B cell (primary cell): ENCODE results near the gene IRF1. TPM values are rescaled to one million over a fixed set of nuclear protein-coding genes. Genes with fewer than 3 reads are reported as not detected.

ENCODE experiments used
- ATAC-seq: fragments of 200-7000 bp; cut with Tn5 transposase; one replicate; pipeline ENCODE4 v1.10.0; 2021; ENCODE audit warnings: low read depth, mild to moderate bottlenecking, moderate number of reproducible peaks, moderate library complexity
- CTCF ChIA-PET: fragments of 350-600 bp; sonication (Branson Sonifier 250); formaldehyde crosslinking; loops from one replicate; lab custom pipeline; 2021; ENCODE audit warnings: antibody characterized with exemption, inconsistent platforms; lab: Charles Lee
- POLR2A ChIA-PET: fragments of 350-600 bp; sonication (Branson Sonifier 250); formaldehyde crosslinking; loops from one replicate; lab custom pipeline; 2021; ENCODE audit warnings: antibody characterized with exemption; lab: Charles Lee
- DNase-seq: peaks from one replicate; pipeline ENCODE4 v3.0.0; 2013
- H2AFZ ChIP-seq: 2 replicates; pipeline ENCODE4 v1.6.1; 2012; ENCODE audit warnings: mild to moderate bottlenecking, low read depth, low read length; ENCODE audit not compliant: insufficient read depth, poor library complexity, severe bottlenecking
- H3K27ac ChIP-seq, 2 donors: 1 replicate in 1 of 2; 2 replicates in 1 of 2; pipeline ENCODE4 v1.5.1; 2012 to 2013; ENCODE audit warnings: low read length in 2 of 2, mild to moderate bottlenecking in 2 of 2, moderate library complexity in 1 of 2
- H3K27me3 ChIP-seq, 4 experiments: fragments of 200-600 bp in 1 of 4; sonication (generic) in 1 of 4; replicated peaks in 1 of 4; 1 replicate in 2 of 4; 2 replicates in 2 of 4; pipeline versions ENCODE4 v1.6.1 to v1.7.0; 2013 to 2016; ENCODE audit warnings: low read length in 3 of 4, mild to moderate bottlenecking in 2 of 4, mixed read lengths in 1 of 4, moderate library complexity in 1 of 4; ENCODE audit not compliant: insufficient read depth in 4 of 4, control insufficient read depth in 3 of 4; ENCODE audit errors: control extremely low read depth in 1 of 4
- H3K36me3 ChIP-seq, 2 experiments: replicated peaks in 1 of 2; 1 replicate in 1 of 2; 2 replicates in 1 of 2; pipeline versions ENCODE4 v1.6.1 to v1.7.1; 2013; ENCODE audit warnings: low read length in 1 of 2; ENCODE audit not compliant: insufficient read depth in 2 of 2, control insufficient read depth in 1 of 2; ENCODE audit errors: control extremely low read depth in 1 of 2, extremely low read depth in 1 of 2
- H3K4me1 ChIP-seq, 2 donors: fragments of 200-600 bp in 1 of 2; sonication (generic) in 1 of 2; 1 replicate in 1 of 2; 2 replicates in 1 of 2; pipeline versions ENCODE4 v1.5.1 to v1.6.1; 2013 to 2017; ENCODE audit warnings: low read length in 2 of 2; ENCODE audit not compliant: control insufficient read depth in 2 of 2, insufficient read depth in 2 of 2
- H3K4me2 ChIP-seq: replicated peaks from 2 replicates; pipeline ENCODE3; 2012; ENCODE audit warnings: mild to moderate bottlenecking, low read depth, low read length; ENCODE audit not compliant: poor library complexity, severe bottlenecking
- H3K4me3 ChIP-seq, 5 experiments: fragments of 200-600 bp in 1 of 5; sonication (generic) in 1 of 5; 1 replicate in 3 of 5; 2 replicates in 2 of 5; pipeline versions ENCODE4 v1.5.1 to v1.7.0; 2011 to 2016; ENCODE audit warnings: low read length in 4 of 5, mild to moderate bottlenecking in 4 of 5, low read depth in 2 of 5, control low read depth in 1 of 5, moderate library complexity in 1 of 5; ENCODE audit not compliant: insufficient read depth in 1 of 5; ENCODE audit errors: control extremely low read depth in 1 of 5, extremely low read depth in 1 of 5
- H3K79me2 ChIP-seq: fragments of 200-600 bp; sonication (generic); one replicate; pipeline ENCODE4 v1.6.0; 2016; ENCODE audit warnings: low read length; ENCODE audit not compliant: control insufficient read depth, insufficient read depth
- H3K9ac ChIP-seq: fragments of 200-600 bp; sonication (generic); 2 replicates; pipeline ENCODE4 v1.6.1; 2017; ENCODE audit warnings: mild to moderate bottlenecking, low read length, moderate library complexity
- H3K9me3 ChIP-seq, 3 donors: one replicate each; pipeline versions ENCODE4 v1.6.1 to v1.7.1; 2013; ENCODE audit warnings: low read length in 2 of 3; ENCODE audit not compliant: control insufficient read depth in 2 of 3, insufficient read depth in 1 of 3; ENCODE audit errors: control extremely low read depth in 1 of 3
- H4K20me1 ChIP-seq: 2 replicates; pipeline ENCODE4 v1.6.0; 2012; ENCODE audit warnings: mild to moderate bottlenecking, low read length; ENCODE audit not compliant: insufficient read depth, control insufficient read depth, poor library complexity, severe bottlenecking
- H3K27ac Mint-ChIP-seq: one replicate; pipeline ENCODE4 v1.8.0; 2021; ENCODE audit warnings: mixed read lengths
- H3K27me3 Mint-ChIP-seq: one replicate; pipeline ENCODE4 v1.8.0; 2021; ENCODE audit warnings: mixed read lengths
- H3K4me1 Mint-ChIP-seq: one replicate; pipeline ENCODE4 v1.8.0; 2021; ENCODE audit warnings: mixed read lengths
- H3K4me3 Mint-ChIP-seq: one replicate; pipeline ENCODE4 v1.8.0; 2021; ENCODE audit warnings: mixed read lengths
- H3K9me3 Mint-ChIP-seq: one replicate; pipeline ENCODE4 v1.8.0; 2022; ENCODE audit warnings: mixed read lengths; ENCODE audit not compliant: insufficient read depth
- CTCF ChIP-seq: fragments of 200-600 bp; IDR thresholded peaks from one replicate; pipeline ENCODE4 v1.8.0; 2022; ENCODE audit warnings: antibody characterized with exemption, mild to moderate bottlenecking
- EZH2 ChIP-seq: IDR thresholded peaks from 2 replicates; pipeline ENCODE4 v1.6.1; 2012; ENCODE audit warnings: borderline replicate concordance, low read depth, mild to moderate bottlenecking, moderate library complexity, low read length; ENCODE audit not compliant: insufficient read depth, poor library complexity, severe bottlenecking
- WGBS: methylation state at CpG from one replicate; pipeline ENCODE4 v1.1.5; 2013; ENCODE audit warnings: missing lambda C conversion rate; ENCODE audit not compliant: insufficient coverage; 5-methylcytosine and 5-hydroxymethylcytosine counted together
- intact Hi-C: fragments of 100-400 bp; cut with micrococcal nuclease; formaldehyde crosslinking; loops from one replicate; pipeline ENCODE4 v1.10.0; 2022
- polyA plus RNA-seq: library from polyadenylated mRNA; depleted of rRNA; stranded (reverse); fragments of >200 nt; gene quantifications from 2 replicates; pipeline ENCODE4 v1.2.3, GENCODE V29; 2012
- total RNA-seq, 2 donors: library from RNA; stranded (reverse); fragments of 120-200 nt in 1 of 2; gene quantifications; 1 replicate in 1 of 2; 2 replicates in 1 of 2; pipeline versions ENCODE4 v1.2.3 to v1.2.4, GENCODE V29; 2013 to 2022

The IRF1 gene
- total and polyA plus RNA-seq, 2 donors (not counting 1 experiment from before 2014, with no cell fraction given): 173 to 306 TPM

GRCh38 chr5:132471944-132472343 is 18.6 kb downstream of the IRF1 start:
- H3K79me2 ChIP-seq: peaks cover 6% of the 10 kb centered on the region
- peaks cover 0 to 11% of the 10 kb centered on the region in 2 experiments for H3K36me3 ChIP-seq
- whole genome bisulfite sequencing: 94% methylated on average over 5 of the region's 7 CpGs
- Mint-ChIP-seq H3K27ac (peak overlapping the region; percentile 81), H3K4me1 (peaks cover 78% of the 10 kb centered on the region), H3K9me3 (no peaks in the 10 kb centered on the region), H3K27me3 (no peaks in the 10 kb centered on the region), H3K4me3 (peak overlapping the region; percentile 34)
- POLR2A ChIA-PET: interaction anchor here (0.9 to 5.2 kb wide), 6 partner anchors 16 to 61 kb away, joined by 5 to 31 read pairs (median 10); no protein-coding TSS in a partner anchor
- peaks cover 3% of the 10 kb centered on the region for H4K20me1 ChIP-seq
- H3K4me3 ChIP-seq: no peak overlapping the region
- peak overlapping the region; percentile 48 for H3K4me2 ChIP-seq
- H3K9me3 ChIP-seq: no peaks in the 10 kb centered on the region
- TF ChIP-seq EZH2 (no peak), CTCF (no peak)
- H3K4me1 ChIP-seq: peaks cover 46 to 75% of the 10 kb centered on the region in 2 donors
- ATAC-seq: no peak
- CTCF ChIA-PET: interaction anchor here (0.7 to 12.0 kb wide), 12 partner anchors 8 to 61 kb away, joined by 3 to 128 read pairs (median 8); partner anchors contain the start of gene IRF1
- no peak overlapping the region for H2AFZ ChIP-seq
- H3K27ac ChIP-seq: peak overlapping the region; percentile 64 to 93
- H3K9ac ChIP-seq: no peak overlapping the region
- intact Hi-C loops: loop anchor here (2.0 kb wide), 1 partner anchor 15 kb away; no protein-coding TSS in a partner anchor
- no peaks in the 10 kb centered on the region for H3K27me3 ChIP-seq
- no peak for DNase-seq

- POLR2A ChIA-PET: interaction anchor here (0.9 to 5.2 kb wide), 7 partner anchors 9 to 60 kb away, joined by 3 to 31 read pairs (median 6); no protein-coding TSS in a partner anchor
These were observed 19.2 kb downstream of the IRF1 start for GRCh38 chr5:132471151-132471907.

More at GRCh38 chr5:132471151-132471907, 19.2 kb downstream of the IRF1 start:
- CTCF ChIA-PET: interaction anchor here (0.7 to 12.0 kb wide), 14 partner anchors 7 to 84 kb away, joined by 3 to 128 read pairs (median 8); partner anchors contain the start of gene IRF1
- Mint-ChIP-seq H3K27me3 (no peaks in the 10 kb centered on the region), H3K27ac (peak overlapping the region; percentile 81), H3K4me3 (peak overlapping the region; percentile 34), H3K4me1 (peaks cover 80% of the 10 kb centered on the region), H3K9me3 (no peaks in the 10 kb centered on the region)
- H3K27ac ChIP-seq: peak overlapping the region; percentile 64 to 93
- H4K20me1 ChIP-seq: peaks cover 6% of the 10 kb centered on the region
- peak overlapping the region; percentile 48 for H3K4me2 ChIP-seq
- peaks cover 0 to 11% of the 10 kb centered on the region in 2 experiments for H3K36me3 ChIP-seq
- H3K9me3 ChIP-seq: no peaks in the 10 kb centered on the region
- no peak overlapping the region for H2AFZ ChIP-seq
- H3K27me3 ChIP-seq: no peaks in the 10 kb centered on the region
- peaks cover 6% of the 10 kb centered on the region for H3K79me2 ChIP-seq
- intact Hi-C loops: no loop called here
- 100% methylated on average over 2 of the region's 2 CpGs for WGBS
- ATAC-seq (no peak), DNase-seq (no peak)
- H3K4me1 ChIP-seq: peaks cover 52 to 78% of the 10 kb centered on the region in 2 donors
- no peak overlapping the region for H3K4me3 ChIP-seq
- TF ChIP-seq EZH2 (no peak), CTCF (no peak)
- no peak overlapping the region for H3K9ac ChIP-seq
